Astrocyte (in vitro differentiated cells and primary cell): ENCODE results near the gene FRYL. TPM values are rescaled to one million over a fixed set of nuclear protein-coding genes. Genes with fewer than 3 reads are reported as not detected.

ENCODE experiments used
- DNase-seq: peaks from one replicate; pipeline ENCODE4 v3.0.0-alpha.2; 2010; ENCODE audit warnings: low read depth
- FAIRE-seq: peaks from 2 replicates; lab custom pipeline; 2011; peaks lifted over from hg19 to GRCh38; lab: Jason Lieb, UNC
- H2AFZ ChIP-seq: 2 replicates; pipeline ENCODE4 v1.6.0; 2012; ENCODE audit warnings: low read depth, low read length, inconsistent platforms
- H3K27ac ChIP-seq: 2 replicates; pipeline ENCODE4 v1.5.1; 2011; ENCODE audit warnings: low read depth, low read length, inconsistent platforms
- H3K27me3 ChIP-seq: 2 replicates; pipeline ENCODE4 v1.6.0; 2011; ENCODE audit warnings: low read length, inconsistent platforms; ENCODE audit not compliant: insufficient read depth
- H3K36me3 ChIP-seq: 2 replicates; pipeline ENCODE4 v1.5.1; 2011; ENCODE audit warnings: low read length, inconsistent platforms; ENCODE audit not compliant: insufficient read depth
- H3K4me1 ChIP-seq: 2 replicates; pipeline ENCODE4 v1.5.1; 2011; ENCODE audit warnings: low read length, inconsistent platforms; ENCODE audit not compliant: insufficient read depth
- H3K4me2 ChIP-seq: 2 replicates; pipeline ENCODE4 v1.6.0; 2012; ENCODE audit warnings: low read length, inconsistent platforms
- H3K4me3 ChIP-seq: 2 replicates; pipeline ENCODE4 v1.5.1; 2011; ENCODE audit warnings: low read depth, mild to moderate bottlenecking, low read length, inconsistent platforms; ENCODE audit not compliant: insufficient read depth
- H3K79me2 ChIP-seq: 2 replicates; pipeline ENCODE4 v1.6.0; 2012; ENCODE audit warnings: mild to moderate bottlenecking, low read length, inconsistent platforms; ENCODE audit not compliant: insufficient read depth
- H3K9ac ChIP-seq: 2 replicates; pipeline ENCODE4 v1.6.0; 2012; ENCODE audit warnings: mild to moderate bottlenecking, low read length, inconsistent platforms
- H3K9me3 ChIP-seq: 2 replicates; pipeline ENCODE4 v1.5.1; 2012; ENCODE audit warnings: low read depth, mild to moderate bottlenecking, low read length, inconsistent platforms; ENCODE audit not compliant: insufficient read depth
- H4K20me1 ChIP-seq: 2 replicates; pipeline ENCODE4 v1.6.0; 2012; ENCODE audit warnings: low read length, inconsistent platforms; ENCODE audit not compliant: insufficient read depth
- H3K27ac Mint-ChIP-seq: one replicate; pipeline ENCODE4 v1.8.0; 2021; ENCODE audit warnings: mild to moderate bottlenecking, mixed read lengths; ENCODE audit not compliant: unreplicated experiment
- H3K27me3 Mint-ChIP-seq: one replicate; pipeline ENCODE4 v1.8.0; 2021; ENCODE audit warnings: low read depth, mixed read lengths; ENCODE audit not compliant: unreplicated experiment
- H3K36me3 Mint-ChIP-seq: one replicate; pipeline ENCODE4 v1.8.0; 2021; ENCODE audit warnings: low read depth, mixed read lengths; ENCODE audit not compliant: unreplicated experiment
- H3K4me1 Mint-ChIP-seq: one replicate; pipeline ENCODE4 v1.8.0; 2021; ENCODE audit warnings: low read depth, mixed read lengths; ENCODE audit not compliant: unreplicated experiment
- H3K4me3 Mint-ChIP-seq: one replicate; pipeline ENCODE4 v1.8.0; 2021; ENCODE audit warnings: mild to moderate bottlenecking, moderate library complexity, mixed read lengths; ENCODE audit not compliant: unreplicated experiment
- H3K9me3 Mint-ChIP-seq: one replicate; pipeline ENCODE4 v1.8.0; 2021; ENCODE audit warnings: mild to moderate bottlenecking, mixed read lengths; ENCODE audit not compliant: unreplicated experiment
- CTCF ChIP-seq: IDR thresholded peaks from 2 replicates; pipeline ENCODE4 v1.5.1; 2011; ENCODE audit warnings: low read depth, mild to moderate bottlenecking, inconsistent platforms, low read length, moderate library complexity; ENCODE audit not compliant: insufficient read depth
- EZH2 ChIP-seq: IDR thresholded peaks from 2 replicates; pipeline ENCODE4 v1.6.1; 2012; ENCODE audit warnings: mild to moderate bottlenecking, low read length, inconsistent platforms; ENCODE audit not compliant: insufficient read depth
- total RNA-seq: library from RNA; stranded (reverse); gene quantifications from 2 replicates; pipeline ENCODE4 v1.2.1, GENCODE V29; 2021

The FRYL gene
- total RNA-seq, 1 donor from 2014 or later = 70.0 TPM

GRCh38 chr4:48564151-48564550 is 215.9 kb downstream of the FRYL start:
- TF ChIP-seq EZH2 (no peak), CTCF (no peak)
- Mint-ChIP-seq H3K27me3 (no peaks in the 10 kb centered on the region), H3K36me3 (peaks cover 6% of the 10 kb centered on the region), H3K4me3 (no peak overlapping the region), H3K9me3 (no peaks in the 10 kb centered on the region), H3K4me1 (no peaks in the 10 kb centered on the region), H3K27ac (no peak overlapping the region)
- no peak overlapping the region for H3K4me3 ChIP-seq
- no peaks in the 10 kb centered on the region for H3K9me3 ChIP-seq
- H3K79me2 ChIP-seq = no peaks in the 10 kb centered on the region
- no peaks in the 10 kb centered on the region for H3K4me1 ChIP-seq
- H3K4me2 ChIP-seq = no peak overlapping the region
- H3K9ac ChIP-seq = no peak overlapping the region
- H3K36me3 ChIP-seq = peaks cover 8% of the 10 kb centered on the region
- H4K20me1 ChIP-seq = no peaks in the 10 kb centered on the region
- no peak overlapping the region for H3K27ac ChIP-seq
- no peak overlapping the region for H2AFZ ChIP-seq
- FAIRE-seq (no peak), DNase-seq (no peak)
- no peaks in the 10 kb centered on the region for H3K27me3 ChIP-seq

DNA sequence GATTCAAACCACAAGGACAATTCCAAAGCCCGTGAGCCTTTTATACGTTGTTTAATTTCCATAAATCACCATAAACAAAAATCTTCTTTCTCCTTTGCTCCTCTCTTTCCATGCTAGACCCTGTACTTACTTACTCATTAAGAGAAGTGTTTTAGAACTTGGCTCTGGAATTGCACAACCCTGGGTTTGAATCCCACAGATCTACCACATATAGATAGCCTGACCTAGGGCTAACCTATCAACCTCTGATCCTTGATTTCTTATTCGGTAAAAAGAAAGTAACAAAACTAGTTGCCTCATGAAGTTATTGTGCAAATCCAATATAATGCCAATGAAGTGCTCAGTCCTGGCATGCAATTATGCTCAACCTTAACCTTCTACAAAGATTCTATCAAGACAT is 221.3 kb downstream of the FRYL start:
- no peaks in the 10 kb centered on the region for H3K4me1 Mint-ChIP-seq
- H3K9me3 ChIP-seq = no peaks in the 10 kb centered on the region
- no peak overlapping the region for H3K4me2 ChIP-seq
- H3K27me3 ChIP-seq = no peaks in the 10 kb centered on the region
- H4K20me1 ChIP-seq = no peaks in the 10 kb centered on the region
- TF ChIP-seq CTCF (no peak), EZH2 (no peak)
- H3K4me3 Mint-ChIP-seq = no peak overlapping the region
- H3K4me3 ChIP-seq = no peak overlapping the region
- H3K9me3 Mint-ChIP-seq = no peaks in the 10 kb centered on the region
- H3K9ac ChIP-seq = no peak overlapping the region
- peaks cover 21% of the 10 kb centered on the region for H3K36me3 Mint-ChIP-seq
- no peaks in the 10 kb centered on the region for H3K4me1 ChIP-seq
- H3K27ac Mint-ChIP-seq = peak overlapping the region; percentile 1
- DNase-seq (no peak), FAIRE-seq (no peak)
- H3K36me3 ChIP-seq = peaks cover 7% of the 10 kb centered on the region
- no peak overlapping the region for H2AFZ ChIP-seq
- H3K27me3 Mint-ChIP-seq = no peaks in the 10 kb centered on the region
- H3K79me2 ChIP-seq = no peaks in the 10 kb centered on the region
- no peak overlapping the region for H3K27ac ChIP-seq

DNA sequence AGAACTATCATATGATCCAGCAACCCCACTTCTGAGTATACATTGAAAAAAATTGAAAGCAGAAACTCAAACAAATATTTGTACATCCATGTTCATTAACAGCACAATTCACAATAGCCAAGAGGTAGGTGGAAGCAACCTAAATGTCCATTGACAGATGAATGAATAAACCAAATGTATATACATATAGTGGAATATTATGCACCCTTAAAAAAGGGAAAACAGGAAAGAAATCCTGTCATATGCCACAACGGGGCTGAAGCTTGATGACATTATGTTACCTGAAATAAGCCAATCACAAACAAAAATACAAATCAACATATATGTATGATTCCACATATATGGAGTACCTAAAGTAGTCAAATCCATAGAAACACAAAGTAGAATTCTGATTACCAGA is 222.1 kb downstream of the FRYL start:
- H3K4me1 Mint-ChIP-seq = no peaks in the 10 kb centered on the region
- Histone ChIP-seq H2AFZ (no peak overlapping the region), H3K79me2 (no peaks in the 10 kb centered on the region), H3K9me3 (no peaks in the 10 kb centered on the region), H3K9ac (no peak overlapping the region), H3K27ac (no peak overlapping the region), H3K36me3 (peaks cover 9% of the 10 kb centered on the region), H3K4me3 (no peak overlapping the region), H4K20me1 (no peaks in the 10 kb centered on the region), H3K4me1 (no peaks in the 10 kb centered on the region), H3K4me2 (no peak overlapping the region), H3K27me3 (no peaks in the 10 kb centered on the region)
- H3K9me3 Mint-ChIP-seq = no peaks in the 10 kb centered on the region
- no peaks in the 10 kb centered on the region for H3K27me3 Mint-ChIP-seq
- no peak overlapping the region for H3K27ac Mint-ChIP-seq
- no peak for TF ChIP-seq EZH2
- TF ChIP-seq CTCF = no peak
- no peak for FAIRE-seq
- peaks cover 21% of the 10 kb centered on the region for H3K36me3 Mint-ChIP-seq
- no peak for DNase-seq
- H3K4me3 Mint-ChIP-seq = no peak overlapping the region
